Activated CD4-positive, alpha-beta memory T cell treated with anti-CD3 and anti-CD28 coated beads for 36 hours (primary cell): ENCODE results near the gene USP24. TPM values are rescaled to one million over a fixed set of nuclear protein-coding genes. Genes with fewer than 3 reads are reported as not detected.
"Not testable (repeated sequence)": the region's sequence is repeated elsewhere in the genome, so short reads cannot be mapped to it uniquely, and the experiment has no call there.

Experiments used
- CTCF ChIA-PET: fragments of 350-600 bp; sonication (Branson Sonifier 250); formaldehyde crosslinking; loops from one replicate; lab custom pipeline; 2021; ENCODE audit warnings: antibody characterized with exemption, inconsistent platforms; lab: Charles Lee
- POLR2A ChIA-PET: fragments of 350-600 bp; sonication (Branson Sonifier 250); formaldehyde crosslinking; loops from one replicate; lab custom pipeline; 2021; ENCODE audit warnings: antibody characterized with exemption; lab: Charles Lee
- DNase-seq: peaks from one replicate; pipeline ENCODE4 v3.0.0-alpha.2; 2020
- H3K27ac Mint-ChIP-seq: one replicate; pipeline ENCODE4 v1.8.0; 2021; ENCODE audit warnings: mixed read lengths
- H3K27me3 Mint-ChIP-seq: one replicate; pipeline ENCODE4 v1.8.0; 2021; ENCODE audit warnings: mixed read lengths
- H3K36me3 Mint-ChIP-seq: one replicate; pipeline ENCODE4 v1.8.0; 2021; ENCODE audit warnings: mixed read lengths
- H3K4me1 Mint-ChIP-seq: one replicate; pipeline ENCODE4 v1.8.0; 2021; ENCODE audit warnings: low read depth, mixed read lengths
- H3K4me3 Mint-ChIP-seq: one replicate; pipeline ENCODE4 v1.8.0; 2021; ENCODE audit warnings: mild to moderate bottlenecking, mixed read lengths
- H3K9me3 Mint-ChIP-seq: one replicate; pipeline ENCODE4 v1.8.0; 2021; ENCODE audit warnings: mixed read lengths
- intact Hi-C: fragments of 100-400 bp; cut with micrococcal nuclease; formaldehyde crosslinking; loops from one replicate; pipeline ENCODE4 v1.15.1; 2023
- total RNA-seq, 2 experiments: library from RNA; stranded (reverse); gene quantifications; one replicate each; pipeline ENCODE4 v1.2.3, GENCODE V29; 2021

USP24 gene
- total RNA-seq, 2 experiments from 2014 or later, result 37.4 to 39.9 TPM

DNA sequence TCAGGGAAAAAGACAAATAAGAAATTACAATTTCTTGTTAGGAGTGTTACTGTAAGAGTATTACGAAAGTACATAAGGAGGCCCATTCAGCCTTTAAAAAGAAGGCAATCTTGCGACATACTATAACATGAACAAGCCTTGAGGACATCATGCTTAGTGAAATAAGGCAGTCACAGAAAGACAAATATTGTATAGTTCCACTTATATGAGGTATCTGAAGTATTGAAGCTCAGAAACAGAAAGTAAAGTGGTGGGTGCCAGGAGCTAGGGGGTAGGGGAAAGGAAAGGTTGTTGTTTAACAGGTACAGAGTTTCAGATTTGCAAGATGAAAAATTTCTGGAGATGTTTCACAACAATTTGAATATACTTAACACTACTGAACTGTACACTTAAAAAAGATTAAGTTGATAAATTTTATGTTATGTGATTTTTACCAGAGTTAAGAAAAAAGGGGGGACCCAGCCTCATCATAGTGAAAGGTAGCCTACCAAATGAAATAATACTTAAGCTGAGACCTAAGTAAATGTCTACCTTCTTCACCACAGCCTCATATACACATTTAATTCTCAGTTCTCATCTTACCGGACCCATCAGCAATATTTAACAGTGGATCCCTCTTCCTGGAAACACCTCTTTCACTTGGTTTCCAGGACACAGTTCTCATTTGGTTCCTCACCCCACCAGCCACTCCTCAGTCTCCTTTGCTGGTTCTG is 19.5 kb downstream of the USP24 start:
- peaks cover 61% of the 10 kb centered on the region for H3K4me1 Mint-ChIP-seq
- no peaks in the 10 kb centered on the region for H3K27me3 Mint-ChIP-seq
- DNase-seq, result no peak
- no peaks in the 10 kb centered on the region for H3K9me3 Mint-ChIP-seq
- intact Hi-C loops, result loop anchor here (2.0 kb wide), 1 partner anchor 13 kb away; no protein-coding TSS in a partner anchor
- H3K4me3 Mint-ChIP-seq, result no peak overlapping the region
- peak overlapping the region; percentile 73 for H3K27ac Mint-ChIP-seq
- ChIA-PET POLR2A (interaction anchor here (0.5 kb wide), 1 partner anchor 48 kb away, joined by 3 read pairs; no protein-coding TSS in a partner anchor), CTCF (no interaction called here)
- H3K36me3 Mint-ChIP-seq, result peaks cover 16% of the 10 kb centered on the region

DNA sequence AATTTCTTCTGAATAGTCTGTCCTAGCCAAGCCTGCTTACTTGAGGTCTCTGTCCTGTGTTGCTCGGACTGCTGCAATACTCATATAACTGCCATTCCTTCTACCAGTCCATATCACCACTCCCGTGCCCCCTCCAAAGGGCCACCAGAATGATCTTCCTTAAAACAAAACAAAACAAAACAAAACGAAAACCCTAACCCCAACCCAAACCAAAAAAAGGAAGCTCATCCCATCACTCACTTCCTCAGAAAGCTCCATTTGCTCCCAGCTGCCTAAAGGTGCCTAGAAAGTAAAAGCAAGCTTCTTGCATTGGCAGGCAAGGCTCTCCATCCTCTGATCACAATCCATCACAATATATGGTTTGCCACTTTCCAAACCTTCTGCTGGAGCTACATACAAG is 20.3 kb downstream of the USP24 start:
- Mint-ChIP-seq H3K27ac (no peak overlapping the region), H3K4me3 (no peak overlapping the region), H3K9me3 (no peaks in the 10 kb centered on the region), H3K27me3 (no peaks in the 10 kb centered on the region), H3K36me3 (peaks cover 14% of the 10 kb centered on the region), H3K4me1 (peaks cover 62% of the 10 kb centered on the region)
- no peak for DNase-seq
- ChIA-PET CTCF (no interaction called here), POLR2A (interaction anchor here (1.1 kb wide), 1 partner anchor 21 kb away, joined by 3 read pairs; the partner anchor contains the start of gene USP24)
- intact Hi-C loops, result loop anchor here (2.0 kb wide), 1 partner anchor 14 kb away; no protein-coding TSS in a partner anchor

DNA sequence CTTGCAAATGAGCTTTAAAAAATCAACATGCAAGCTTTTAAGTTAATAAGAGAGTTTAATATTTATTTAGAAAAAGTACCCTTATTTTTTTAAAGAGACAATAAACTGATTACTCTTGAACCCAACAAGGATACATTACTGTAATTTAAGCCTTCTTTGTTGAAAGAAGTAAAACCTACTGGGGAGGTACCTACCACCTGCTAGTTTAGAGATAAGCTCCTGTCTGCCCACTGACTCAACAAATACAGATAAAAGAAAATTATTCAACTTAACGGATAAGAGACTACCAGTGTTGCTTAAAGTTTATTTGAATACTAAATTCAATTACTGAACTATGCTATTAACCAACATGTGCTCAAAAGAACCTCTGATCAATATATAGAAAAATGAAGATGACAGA is 23.1 kb downstream of the USP24 start:
- H3K27ac Mint-ChIP-seq, result no peak overlapping the region
- no peaks in the 10 kb centered on the region for H3K9me3 Mint-ChIP-seq
- ChIA-PET POLR2A (no interaction called here), CTCF (no interaction called here)
- no peaks in the 10 kb centered on the region for H3K27me3 Mint-ChIP-seq
- peaks cover under 1% of the 10 kb centered on the region for H3K36me3 Mint-ChIP-seq
- no peak overlapping the region for H3K4me3 Mint-ChIP-seq
- intact Hi-C loops, result no loop called here
- DNase-seq, result no peak
- H3K4me1 Mint-ChIP-seq, result peaks cover 60% of the 10 kb centered on the region

- CTCF ChIA-PET, intact Hi-C loops, H3K9me3 Mint-ChIP-seq, H3K36me3 Mint-ChIP-seq, H3K27ac Mint-ChIP-seq, DNase-seq, POLR2A ChIA-PET, H3K4me3 Mint-ChIP-seq, H3K27me3 Mint-ChIP-seq: not testable (repeated sequence)
- H3K4me1 Mint-ChIP-seq, result peaks cover 59% of the 10 kb centered on the region
Measured at GRCh38 chr1:55191219-55191952, 23.8 kb downstream of the USP24 start.

DNA sequence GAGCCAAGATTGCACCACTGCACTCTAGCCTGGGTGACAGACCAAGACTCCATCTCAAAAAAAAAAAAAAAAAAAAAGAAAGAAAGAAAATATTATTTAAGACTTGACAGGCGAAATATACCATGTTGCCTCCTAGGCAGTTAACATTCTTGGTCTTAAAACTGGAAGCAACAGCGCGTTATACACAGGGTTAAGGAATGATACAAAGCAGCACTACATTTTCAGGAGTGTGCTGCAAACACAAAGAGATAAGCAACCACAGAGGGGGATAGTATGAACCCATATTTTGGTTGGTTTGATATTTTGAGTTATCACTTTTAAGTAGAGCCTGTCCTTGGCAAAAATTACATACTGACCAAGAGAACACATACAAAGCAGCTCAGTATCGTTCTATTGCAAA is 25.1 kb downstream of the USP24 start:
- H3K27ac Mint-ChIP-seq, result no peak overlapping the region
- no peak for DNase-seq
- ChIA-PET POLR2A (no interaction called here), CTCF (interaction anchor here (1.3 kb wide), 1 partner anchor 23 kb away, joined by 4 read pairs; no protein-coding TSS in a partner anchor)
- peaks cover 58% of the 10 kb centered on the region for H3K4me1 Mint-ChIP-seq
- peaks cover 7% of the 10 kb centered on the region for H3K36me3 Mint-ChIP-seq
- peaks cover 6% of the 10 kb centered on the region for H3K9me3 Mint-ChIP-seq
- intact Hi-C loops, result no loop called here
- no peaks in the 10 kb centered on the region for H3K27me3 Mint-ChIP-seq
- H3K4me3 Mint-ChIP-seq, result no peak overlapping the region

DNA sequence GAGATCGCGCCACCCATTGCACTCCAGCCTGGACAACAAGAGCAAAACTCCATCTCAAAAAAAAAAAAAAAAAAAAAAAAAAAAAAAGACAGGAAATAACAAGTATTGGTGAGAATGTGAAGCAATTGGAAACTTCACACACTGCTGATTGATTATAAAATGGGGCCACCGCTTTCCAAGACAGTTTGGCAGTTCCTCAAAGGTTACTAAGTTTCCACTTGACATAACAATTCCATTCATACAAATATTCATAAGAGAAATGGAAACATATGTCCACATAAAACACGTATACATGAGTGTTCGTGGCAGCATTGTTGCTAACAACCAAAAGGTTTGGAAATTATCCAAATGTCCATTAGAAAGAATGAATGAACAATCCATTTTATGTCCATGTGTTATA is 26.3 kb downstream of the USP24 start:
- H3K9me3 Mint-ChIP-seq, result peaks cover 14% of the 10 kb centered on the region
- intact Hi-C loops, result no loop called here
- peaks cover 15% of the 10 kb centered on the region for H3K36me3 Mint-ChIP-seq
- ChIA-PET CTCF (interaction anchor here (0.6 kb wide), 1 partner anchor 45 kb away, joined by 3 read pairs; no protein-coding TSS in a partner anchor), POLR2A (no interaction called here)
- peaks cover 56% of the 10 kb centered on the region for H3K4me1 Mint-ChIP-seq
- H3K27ac Mint-ChIP-seq, result peak overlapping the region; percentile 57
- DNase-seq, result no peak
- H3K4me3 Mint-ChIP-seq, result no peak overlapping the region
- no peaks in the 10 kb centered on the region for H3K27me3 Mint-ChIP-seq

DNA sequence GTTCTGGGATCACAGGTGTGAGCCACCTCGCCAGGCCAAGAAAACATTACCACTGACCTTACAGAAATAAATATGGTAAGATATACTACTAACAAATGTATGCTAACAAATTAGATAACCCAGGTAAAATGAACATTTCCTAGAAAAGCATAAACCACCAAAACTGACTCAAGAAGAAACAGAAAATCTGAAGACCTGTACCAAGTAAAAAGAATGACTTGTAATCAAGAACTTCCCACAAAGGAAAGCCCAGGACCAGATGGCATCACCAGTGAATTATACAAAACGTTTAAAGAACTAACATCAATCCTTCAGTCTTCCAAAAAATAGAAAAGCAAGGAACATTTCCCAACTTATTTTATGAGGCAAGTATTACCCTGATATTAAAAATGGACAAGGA is 29.3 kb downstream of the USP24 start:
- ChIA-PET POLR2A (no interaction called here), CTCF (no interaction called here)
- peaks cover 59% of the 10 kb centered on the region for H3K4me1 Mint-ChIP-seq
- no peaks in the 10 kb centered on the region for H3K27me3 Mint-ChIP-seq
- no peak overlapping the region for H3K4me3 Mint-ChIP-seq
- peak overlapping the region; percentile 63 for H3K27ac Mint-ChIP-seq
- intact Hi-C loops, result no loop called here
- H3K9me3 Mint-ChIP-seq, result peaks cover 17% of the 10 kb centered on the region
- no peak for DNase-seq
- H3K36me3 Mint-ChIP-seq, result peaks cover 19% of the 10 kb centered on the region

DNA sequence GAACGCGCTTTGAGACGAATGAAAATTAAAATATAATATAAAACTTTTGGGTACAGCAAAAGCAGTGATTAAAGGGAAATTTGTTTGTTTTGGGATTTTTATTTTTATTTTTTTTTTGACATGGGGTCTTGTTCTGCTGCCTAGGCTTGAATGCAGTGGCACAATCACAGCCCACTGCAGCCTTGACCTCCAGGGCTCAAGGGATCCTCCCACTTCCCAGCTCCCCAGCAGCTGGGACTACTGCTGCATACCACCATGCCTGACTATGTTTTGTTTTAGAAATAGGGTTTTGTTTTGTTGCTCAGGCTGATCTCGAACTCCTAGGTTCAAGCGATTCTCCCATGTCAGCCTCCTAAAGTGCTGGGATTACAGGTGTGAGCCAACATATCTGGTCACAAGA is 30.3 kb downstream of the USP24 start:
- H3K27ac Mint-ChIP-seq, result no peak overlapping the region
- H3K4me1 Mint-ChIP-seq, result peaks cover 61% of the 10 kb centered on the region
- CTCF ChIA-PET, result no interaction called here
- DNase-seq, result no peak
- no peak overlapping the region for H3K4me3 Mint-ChIP-seq
- H3K36me3 Mint-ChIP-seq, result peaks cover 19% of the 10 kb centered on the region
- POLR2A ChIA-PET, result no interaction called here
- no peaks in the 10 kb centered on the region for H3K27me3 Mint-ChIP-seq
- intact Hi-C loops, result no loop called here
- H3K9me3 Mint-ChIP-seq, result peaks cover 17% of the 10 kb centered on the region

GRCh38 chr1:55181666-55182065 is 33.5 kb downstream of the USP24 start:
- H3K27ac Mint-ChIP-seq, result peak overlapping the region; percentile 14
- peaks cover 54% of the 10 kb centered on the region for H3K4me1 Mint-ChIP-seq
- CTCF ChIA-PET, result no interaction called here
- no peaks in the 10 kb centered on the region for H3K27me3 Mint-ChIP-seq
- DNase-seq, result no peak
- peaks cover 32% of the 10 kb centered on the region for H3K36me3 Mint-ChIP-seq
- intact Hi-C loops, result no loop called here
- H3K4me3 Mint-ChIP-seq, result no peak overlapping the region
- H3K9me3 Mint-ChIP-seq, result peaks cover 17% of the 10 kb centered on the region
- POLR2A ChIA-PET, result no interaction called here

GRCh38 chr1:55180075-55180670 is 35.0 kb downstream of the USP24 start:
- H3K4me3 Mint-ChIP-seq, result no peak overlapping the region
- H3K27ac Mint-ChIP-seq, result no peak overlapping the region
- intact Hi-C loops, result no loop called here
- H3K9me3 Mint-ChIP-seq, result peaks cover 12% of the 10 kb centered on the region
- peaks cover 40% of the 10 kb centered on the region for H3K4me1 Mint-ChIP-seq
- ChIA-PET POLR2A (no interaction called here), CTCF (no interaction called here)
- H3K36me3 Mint-ChIP-seq, result peaks cover 25% of the 10 kb centered on the region
- DNase-seq, result no peak
- H3K27me3 Mint-ChIP-seq, result no peaks in the 10 kb centered on the region

DNA sequence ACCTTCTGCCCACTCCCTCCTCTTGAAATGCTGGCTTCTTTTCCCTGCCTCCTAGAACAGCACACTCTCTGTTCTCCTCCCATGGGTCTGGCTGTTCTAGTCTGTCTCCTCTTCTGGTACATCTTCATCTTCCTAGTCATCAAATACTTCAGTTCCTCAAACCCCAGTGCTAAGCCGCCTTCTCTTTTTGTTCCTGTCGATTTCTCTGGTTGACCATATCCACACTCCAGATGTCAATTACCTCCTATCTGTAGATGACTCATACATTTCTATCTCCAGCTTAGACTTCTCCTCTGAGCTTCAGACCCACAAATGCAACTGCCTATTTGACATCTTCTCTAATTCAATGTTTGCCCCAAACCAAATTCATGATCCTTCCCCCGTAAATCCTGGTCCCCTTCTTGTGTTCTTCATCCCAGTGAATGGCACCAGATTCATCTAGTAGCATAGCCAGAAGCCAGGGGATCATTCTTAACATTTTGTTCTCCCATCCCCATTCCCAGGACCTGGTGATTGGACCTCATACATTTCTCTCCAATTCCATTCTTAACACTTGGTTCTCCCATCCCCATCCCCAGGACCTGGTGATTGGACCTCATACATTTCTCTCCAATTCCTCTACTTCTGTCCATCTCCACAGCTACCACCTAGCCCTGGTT is 35.9 kb downstream of the USP24 start:
- Mint-ChIP-seq H3K9me3 (peaks cover 5% of the 10 kb centered on the region), H3K27me3 (no peaks in the 10 kb centered on the region), H3K4me3 (no peak overlapping the region), H3K27ac (no peak overlapping the region), H3K4me1 (peaks cover 34% of the 10 kb centered on the region), H3K36me3 (peaks cover 19% of the 10 kb centered on the region)
- CTCF ChIA-PET, result interaction anchor here (1.0 kb wide), 1 partner anchor 106 kb away, joined by 3 read pairs; no protein-coding TSS in a partner anchor
- intact Hi-C loops, result no loop called here
- POLR2A ChIA-PET, result no interaction called here
- no peak for DNase-seq

GRCh38 chr1:55172687-55173086 is 42.5 kb downstream of the USP24 start:
- Mint-ChIP-seq H3K27me3 (no peaks in the 10 kb centered on the region), H3K9me3 (no peaks in the 10 kb centered on the region), H3K4me3 (no peak overlapping the region), H3K36me3 (peaks cover 15% of the 10 kb centered on the region), H3K4me1 (peaks cover 22% of the 10 kb centered on the region), H3K27ac (no peak overlapping the region)
- intact Hi-C loops, result no loop called here
- POLR2A ChIA-PET, result no interaction called here
- CTCF ChIA-PET, result no interaction called here
- DNase-seq, result no peak
